ENCODE results near the gene EPB41L4A.

DNA sequence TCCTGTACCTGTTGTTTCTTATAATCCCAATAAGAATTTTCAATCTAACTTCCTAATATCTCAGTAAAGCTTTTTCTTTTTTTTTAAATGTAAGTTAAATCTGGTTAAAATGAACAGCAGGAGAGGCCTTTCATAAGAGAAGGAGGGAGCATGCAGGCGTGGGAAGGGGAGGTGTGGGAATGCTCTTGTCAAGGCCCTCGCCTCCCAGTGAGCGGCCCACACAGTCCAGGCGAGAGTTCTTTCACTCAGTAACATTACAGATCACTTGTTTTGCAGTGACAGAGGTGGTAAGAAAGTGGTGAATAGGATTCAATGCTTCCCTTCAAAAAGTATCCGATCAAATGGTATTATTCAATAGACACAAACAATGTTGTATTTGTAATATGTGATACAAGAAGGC lies 125.0 kb downstream of the EPB41L4A start:
- TF ChIP-seq, protein P1, sequence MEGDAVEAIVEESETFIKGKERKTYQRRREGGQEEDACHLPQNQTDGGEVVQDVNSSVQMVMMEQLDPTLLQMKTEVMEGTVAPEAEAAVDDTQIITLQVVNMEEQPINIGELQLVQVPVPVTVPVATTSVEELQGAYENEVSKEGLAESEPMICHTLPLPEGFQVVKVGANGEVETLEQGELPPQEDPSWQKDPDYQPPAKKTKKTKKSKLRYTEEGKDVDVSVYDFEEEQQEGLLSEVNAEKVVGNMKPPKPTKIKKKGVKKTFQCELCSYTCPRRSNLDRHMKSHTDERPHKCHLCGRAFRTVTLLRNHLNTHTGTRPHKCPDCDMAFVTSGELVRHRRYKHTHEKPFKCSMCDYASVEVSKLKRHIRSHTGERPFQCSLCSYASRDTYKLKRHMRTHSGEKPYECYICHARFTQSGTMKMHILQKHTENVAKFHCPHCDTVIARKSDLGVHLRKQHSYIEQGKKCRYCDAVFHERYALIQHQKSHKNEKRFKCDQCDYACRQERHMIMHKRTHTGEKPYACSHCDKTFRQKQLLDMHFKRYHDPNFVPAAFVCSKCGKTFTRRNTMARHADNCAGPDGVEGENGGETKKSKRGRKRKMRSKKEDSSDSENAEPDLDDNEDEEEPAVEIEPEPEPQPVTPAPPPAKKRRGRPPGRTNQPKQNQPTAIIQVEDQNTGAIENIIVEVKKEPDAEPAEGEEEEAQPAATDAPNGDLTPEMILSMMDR (tag by site-specific recombination; IDR thresholded peaks at IDR 0.05) = no peak
- TF ChIP-seq ZNF239 (tag by site-specific recombination; IDR thresholded peaks at IDR 0.05) (no peak), SETDB1 (IDR thresholded peaks at IDR 0.05; ENCODE audit: insufficient read length, low read length) (no peak), ZNF266 (tag by site-specific recombination; IDR thresholded peaks at IDR 0.05; ENCODE audit: low read depth) (no peak), ZNF707 (tag by site-specific recombination; IDR thresholded peaks at IDR 0.05) (no peak), MEIS1 (CRISPR knock-in tag; IDR thresholded peaks at IDR 0.05; ENCODE audit: borderline replicate concordance) (no peak), SP2 (tag by site-specific recombination; IDR thresholded peaks at IDR 0.05) (no peak), ZNF174 (tag by site-specific recombination; IDR thresholded peaks at IDR 0.05) (no peak)
- TF ChIP-seq, protein P2, sequence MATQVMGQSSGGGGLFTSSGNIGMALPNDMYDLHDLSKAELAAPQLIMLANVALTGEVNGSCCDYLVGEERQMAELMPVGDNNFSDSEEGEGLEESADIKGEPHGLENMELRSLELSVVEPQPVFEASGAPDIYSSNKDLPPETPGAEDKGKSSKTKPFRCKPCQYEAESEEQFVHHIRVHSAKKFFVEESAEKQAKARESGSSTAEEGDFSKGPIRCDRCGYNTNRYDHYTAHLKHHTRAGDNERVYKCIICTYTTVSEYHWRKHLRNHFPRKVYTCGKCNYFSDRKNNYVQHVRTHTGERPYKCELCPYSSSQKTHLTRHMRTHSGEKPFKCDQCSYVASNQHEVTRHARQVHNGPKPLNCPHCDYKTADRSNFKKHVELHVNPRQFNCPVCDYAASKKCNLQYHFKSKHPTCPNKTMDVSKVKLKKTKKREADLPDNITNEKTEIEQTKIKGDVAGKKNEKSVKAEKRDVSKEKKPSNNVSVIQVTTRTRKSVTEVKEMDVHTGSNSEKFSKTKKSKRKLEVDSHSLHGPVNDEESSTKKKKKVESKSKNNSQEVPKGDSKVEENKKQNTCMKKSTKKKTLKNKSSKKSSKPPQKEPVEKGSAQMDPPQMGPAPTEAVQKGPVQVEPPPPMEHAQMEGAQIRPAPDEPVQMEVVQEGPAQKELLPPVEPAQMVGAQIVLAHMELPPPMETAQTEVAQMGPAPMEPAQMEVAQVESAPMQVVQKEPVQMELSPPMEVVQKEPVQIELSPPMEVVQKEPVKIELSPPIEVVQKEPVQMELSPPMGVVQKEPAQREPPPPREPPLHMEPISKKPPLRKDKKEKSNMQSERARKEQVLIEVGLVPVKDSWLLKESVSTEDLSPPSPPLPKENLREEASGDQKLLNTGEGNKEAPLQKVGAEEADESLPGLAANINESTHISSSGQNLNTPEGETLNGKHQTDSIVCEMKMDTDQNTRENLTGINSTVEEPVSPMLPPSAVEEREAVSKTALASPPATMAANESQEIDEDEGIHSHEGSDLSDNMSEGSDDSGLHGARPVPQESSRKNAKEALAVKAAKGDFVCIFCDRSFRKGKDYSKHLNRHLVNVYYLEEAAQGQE (tag by site-specific recombination; IDR thresholded peaks at IDR 0.05) = no peak
- TF ChIP-seq, protein P3, sequence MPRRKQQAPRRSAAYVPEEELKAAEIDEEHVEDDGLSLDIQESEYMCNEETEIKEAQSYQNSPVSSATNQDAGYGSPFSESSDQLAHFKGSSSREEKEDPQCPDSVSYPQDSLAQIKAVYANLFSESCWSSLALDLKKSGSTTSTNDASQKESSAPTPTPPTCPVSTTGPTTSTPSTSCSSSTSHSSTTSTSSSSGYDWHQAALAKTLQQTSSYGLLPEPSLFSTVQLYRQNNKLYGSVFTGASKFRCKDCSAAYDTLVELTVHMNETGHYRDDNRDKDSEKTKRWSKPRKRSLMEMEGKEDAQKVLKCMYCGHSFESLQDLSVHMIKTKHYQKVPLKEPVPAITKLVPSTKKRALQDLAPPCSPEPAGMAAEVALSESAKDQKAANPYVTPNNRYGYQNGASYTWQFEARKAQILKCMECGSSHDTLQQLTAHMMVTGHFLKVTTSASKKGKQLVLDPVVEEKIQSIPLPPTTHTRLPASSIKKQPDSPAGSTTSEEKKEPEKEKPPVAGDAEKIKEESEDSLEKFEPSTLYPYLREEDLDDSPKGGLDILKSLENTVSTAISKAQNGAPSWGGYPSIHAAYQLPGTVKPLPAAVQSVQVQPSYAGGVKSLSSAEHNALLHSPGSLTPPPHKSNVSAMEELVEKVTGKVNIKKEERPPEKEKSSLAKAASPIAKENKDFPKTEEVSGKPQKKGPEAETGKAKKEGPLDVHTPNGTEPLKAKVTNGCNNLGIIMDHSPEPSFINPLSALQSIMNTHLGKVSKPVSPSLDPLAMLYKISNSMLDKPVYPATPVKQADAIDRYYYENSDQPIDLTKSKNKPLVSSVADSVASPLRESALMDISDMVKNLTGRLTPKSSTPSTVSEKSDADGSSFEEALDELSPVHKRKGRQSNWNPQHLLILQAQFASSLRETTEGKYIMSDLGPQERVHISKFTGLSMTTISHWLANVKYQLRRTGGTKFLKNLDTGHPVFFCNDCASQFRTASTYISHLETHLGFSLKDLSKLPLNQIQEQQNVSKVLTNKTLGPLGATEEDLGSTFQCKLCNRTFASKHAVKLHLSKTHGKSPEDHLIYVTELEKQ (tag by site-specific recombination; IDR thresholded peaks at IDR 0.05; ENCODE audit: borderline replicate concordance) = no peak
- TF ChIP-seq, protein P4, sequence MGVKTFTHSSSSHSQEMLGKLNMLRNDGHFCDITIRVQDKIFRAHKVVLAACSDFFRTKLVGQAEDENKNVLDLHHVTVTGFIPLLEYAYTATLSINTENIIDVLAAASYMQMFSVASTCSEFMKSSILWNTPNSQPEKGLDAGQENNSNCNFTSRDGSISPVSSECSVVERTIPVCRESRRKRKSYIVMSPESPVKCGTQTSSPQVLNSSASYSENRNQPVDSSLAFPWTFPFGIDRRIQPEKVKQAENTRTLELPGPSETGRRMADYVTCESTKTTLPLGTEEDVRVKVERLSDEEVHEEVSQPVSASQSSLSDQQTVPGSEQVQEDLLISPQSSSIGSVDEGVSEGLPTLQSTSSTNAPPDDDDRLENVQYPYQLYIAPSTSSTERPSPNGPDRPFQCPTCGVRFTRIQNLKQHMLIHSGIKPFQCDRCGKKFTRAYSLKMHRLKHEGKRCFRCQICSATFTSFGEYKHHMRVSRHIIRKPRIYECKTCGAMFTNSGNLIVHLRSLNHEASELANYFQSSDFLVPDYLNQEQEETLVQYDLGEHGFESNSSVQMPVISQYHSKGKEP (tag by site-specific recombination; IDR thresholded peaks at IDR 0.05) = no peak

Measured in HEK293 (cell line).